Smooth muscle cell (in vitro differentiated cells): ENCODE data around the gene CAMTA1. TPM values are rescaled to one million over a fixed set of nuclear protein-coding genes. Genes with fewer than 3 reads are reported as not detected.
A peak's percentile ranks its signal among the peaks of the same experiment; 100 is the strongest.

Experiments
- DNase-seq: peaks from one replicate; lab custom pipeline; 2025; ENCODE audit not compliant: unreplicated experiment; lab: John Stamatoyannopoulos, UW
- H2AFZ ChIP-seq: fragments of 200-600 bp; sonication (generic); 2 replicates; pipeline ENCODE4 v1.6.0; 2016; ENCODE audit warnings: antibody characterized with exemption, low read depth, mild to moderate bottlenecking
- H3F3A ChIP-seq: fragments of 200-600 bp; sonication (generic); 2 replicates; pipeline ENCODE4 v1.6.0; 2017; ENCODE audit warnings: antibody characterized with exemption, low read depth
- H3K27ac ChIP-seq: fragments of 200-600 bp; sonication (generic); 2 replicates; pipeline ENCODE4 v1.5.1; 2016; ENCODE audit warnings: low read depth, mild to moderate bottlenecking
- H3K27me3 ChIP-seq: fragments of 200-600 bp; sonication (generic); 2 replicates; pipeline ENCODE4 v1.6.1; 2016; ENCODE audit warnings: low read depth, mild to moderate bottlenecking
- H3K36me3 ChIP-seq: fragments of 200-600 bp; sonication (generic); 2 replicates; pipeline ENCODE4 v1.5.1; 2016; ENCODE audit warnings: low read depth
- H3K4me1 ChIP-seq: fragments of 200-600 bp; sonication (generic); 2 replicates; pipeline ENCODE4 v1.5.1; 2016; ENCODE audit warnings: low read depth
- H3K4me2 ChIP-seq: fragments of 200-600 bp; sonication (generic); 2 replicates; pipeline ENCODE4 v1.6.0; 2016; ENCODE audit warnings: mild to moderate bottlenecking
- H3K4me3 ChIP-seq: fragments of 200-600 bp; sonication (generic); 2 replicates; pipeline ENCODE4 v1.5.1; 2016; ENCODE audit warnings: mild to moderate bottlenecking
- H3K79me2 ChIP-seq: fragments of 200-600 bp; sonication (generic); 2 replicates; pipeline ENCODE4 v1.6.0; 2016; ENCODE audit warnings: low read depth, mild to moderate bottlenecking
- H3K9ac ChIP-seq: fragments of 200-600 bp; sonication (generic); 2 replicates; pipeline ENCODE4 v1.6.0; 2016; ENCODE audit warnings: low read depth
- H3K9me3 ChIP-seq: fragments of 200-600 bp; sonication (generic); replicated peaks from 2 replicates; pipeline ENCODE4 v1.5.1; 2016; ENCODE audit warnings: low read depth
- H4K20me1 ChIP-seq: fragments of 200-600 bp; sonication (generic); 2 replicates; pipeline ENCODE4 v1.6.0; 2016; ENCODE audit warnings: low read depth
- CTCF ChIP-seq: fragments of 200-600 bp; sonication (generic); IDR thresholded peaks from 2 replicates; pipeline ENCODE4 v1.5.1; 2017; ENCODE audit warnings: borderline replicate concordance, mild to moderate bottlenecking, antibody characterized with exemption; ENCODE audit not compliant: insufficient read depth, poor library complexity, severe bottlenecking
- whole genome bisulfite sequencing: methylation state at CpG from one replicate; pipeline ENCODE4 v1.1.7; 2016; ENCODE audit warnings: low lambda C conversion rate; 5-methylcytosine and 5-hydroxymethylcytosine counted together
- polyA plus RNA-seq: library from polyadenylated mRNA; unstranded; fragments of >200 nt; fragmentation: Nextera tagmentation; extraction: Ambion mirVana; gene quantifications from 2 replicates; pipeline ENCODE4 v1.2.1, GENCODE V29; 2016
- total RNA-seq: library from RNA; depleted of rRNA; stranded (reverse); fragments of >200 nt; gene quantifications from 2 replicates; pipeline ENCODE4 v1.2.3, GENCODE V29; 2014

The CAMTA1 gene
- total and polyA plus RNA-seq, 2 experiments from 2014 or later: 139 to 145 TPM

- Histone ChIP-seq H3K4me1 (peaks cover 6% of the 10 kb centered on the region), H3K9ac (no peak overlapping the region), H3F3A (no peaks in the 10 kb centered on the region), H2AFZ (no peak overlapping the region), H3K79me2 (no peaks in the 10 kb centered on the region), H3K4me2 (no peak overlapping the region), H3K27me3 (no peaks in the 10 kb centered on the region), H3K4me3 (no peak overlapping the region), H3K36me3 (no peaks in the 10 kb centered on the region), H3K27ac (no peak overlapping the region), H4K20me1 (no peaks in the 10 kb centered on the region), H3K9me3 (no peaks in the 10 kb centered on the region)
- 87% methylated on average over 5 of the region's 5 CpGs for WGBS
- TF ChIP-seq CTCF: no peak
- DNase-seq: no peak
Observed at GRCh38 chr1:7450838-7451237, 665.6 kb downstream of the CAMTA1 start.

- no peak overlapping the region for H3K9ac ChIP-seq
- no peak overlapping the region for H3K4me2 ChIP-seq
- no peaks in the 10 kb centered on the region for H3F3A ChIP-seq
- H4K20me1 ChIP-seq: no peaks in the 10 kb centered on the region
- WGBS: 91% methylated on average over 6 of the region's 6 CpGs
- no peak overlapping the region for H3K27ac ChIP-seq
- H3K4me1 ChIP-seq: peaks cover 6% of the 10 kb centered on the region
- H3K79me2 ChIP-seq: no peaks in the 10 kb centered on the region
- no peak for DNase-seq
- no peaks in the 10 kb centered on the region for H3K27me3 ChIP-seq
- no peaks in the 10 kb centered on the region for H3K9me3 ChIP-seq
- no peak for TF ChIP-seq CTCF
- H2AFZ ChIP-seq: no peak overlapping the region
- no peaks in the 10 kb centered on the region for H3K36me3 ChIP-seq
- H3K4me3 ChIP-seq: no peak overlapping the region
Observed at GRCh38 chr1:7453038-7453437, 667.8 kb downstream of the CAMTA1 start.

GRCh38 chr1:7454052-7454815, 669.0 kb downstream of the CAMTA1 start:
- Histone ChIP-seq H3K4me2 (no peak overlapping the region), H2AFZ (no peak overlapping the region), H3K4me1 (no peaks in the 10 kb centered on the region), H3F3A (no peaks in the 10 kb centered on the region), H3K79me2 (no peaks in the 10 kb centered on the region), H3K4me3 (no peak overlapping the region), H3K27ac (no peak overlapping the region), H3K36me3 (no peaks in the 10 kb centered on the region), H3K9ac (no peak overlapping the region), H3K27me3 (no peaks in the 10 kb centered on the region), H3K9me3 (no peaks in the 10 kb centered on the region), H4K20me1 (no peaks in the 10 kb centered on the region)
- no peak for DNase-seq
- 81% methylated on average over 19 of the region's 19 CpGs for WGBS
- TF ChIP-seq CTCF: peak; percentile 31
